GM23338 (cell line): ENCODE measurements around the gene STIM1.

Experiments
- CREB1 ChIP-seq: fragments of 250-450 bp; sonication (Bioruptor Pico); IDR thresholded peaks from 2 replicates; pipeline ENCODE4 v1.5.0; 2020; ENCODE audit warnings: low read depth, mild to moderate bottlenecking, moderate library complexity
- CTCF ChIP-seq, 2 experiments: fragments of 200-600 bp in 1 of 2; sonication (generic) in 1 of 2; conservative IDR thresholded peaks; 2 replicates each; pipeline versions ENCODE4 v1.5.1 to v1.6.1; 2016 to 2017; ENCODE audit warnings: antibody characterized with exemption in 2 of 2, low read depth in 2 of 2, mild to moderate bottlenecking in 2 of 2, moderate library complexity in 1 of 2
- EZH2 ChIP-seq: fragments of 200-600 bp; sonication (generic); IDR thresholded peaks from one replicate; pipeline ENCODE4 v1.8.0; 2017; ENCODE audit warnings: antibody characterized with exemption, mild to moderate bottlenecking, low read depth; ENCODE audit not compliant: unreplicated experiment
- EZH2phosphoT487 ChIP-seq: fragments of 200-600 bp; sonication (generic); IDR thresholded peaks from one replicate; pipeline ENCODE4 v1.8.1; 2018; ENCODE audit warnings: antibody characterized with exemption; ENCODE audit not compliant: unreplicated experiment
- JUNB ChIP-seq: IDR thresholded peaks from one replicate; pipeline ENCODE4 v1.6.1; 2016; ENCODE audit warnings: antibody characterized with exemption; ENCODE audit not compliant: unreplicated experiment
- NANOG ChIP-seq: IDR thresholded peaks from 2 replicates; pipeline ENCODE4 v1.6.1; 2016; ENCODE audit warnings: antibody characterized with exemption, borderline replicate concordance
- POLR2AphosphoS5 ChIP-seq: IDR thresholded peaks from 2 replicates; pipeline ENCODE4 v1.6.1; 2016; ENCODE audit warnings: antibody characterized with exemption, low read depth
- REST ChIP-seq: IDR thresholded peaks from one replicate; pipeline ENCODE4 v1.6.1; 2018; ENCODE audit warnings: antibody characterized with exemption; ENCODE audit not compliant: unreplicated experiment

- TF ChIP-seq CTCF (conservative IDR thresholded peaks at IDR 0.05; ENCODE audit: low read depth in 2 of 2) (no peak), POLR2AphosphoS5 (peak; percentile 55), EZH2 (no peak), NANOG (no peak), REST (no peak), EZH2phosphoT487 (no peak), CREB1 (CRISPR knock-in tag) (no peak), JUNB (no peak)
These were observed 14.5 kb upstream of the STIM1 start, which contains the start of gene RHOG for GRCh38 chr11:3840870-3841425.
